OCI-LY3 (cell line): ENCODE data around the gene UCN3.

ENCODE experiments used
- H2AFZ ChIP-seq: fragments of 200-600, 300-600 bp; shearing (Covaris generic); 2 replicates; pipeline ENCODE4 v1.6.0; 2014; ENCODE audit warnings: antibody characterized with exemption, low read depth, low read length
- H3K27ac ChIP-seq: fragments of 200-600, 300-600 bp; sonication (generic); 2 replicates; pipeline ENCODE4 v1.5.1; 2014; ENCODE audit warnings: mild to moderate bottlenecking, low read length, moderate library complexity, mixed read lengths
- H3K27me3 ChIP-seq: fragments of 200-600, 300-600 bp; sonication (generic); 2 replicates; pipeline ENCODE4 v1.6.1; 2014; ENCODE audit warnings: low read depth, low read length, mixed read lengths
- H3K36me3 ChIP-seq: fragments of 200-600, 300-600 bp; sonication (generic); replicated peaks from 2 replicates; pipeline ENCODE3; 2014; ENCODE audit warnings: low read depth, low read length, mixed read lengths
- H3K4me1 ChIP-seq: fragments of 300-600, 200-600 bp; sonication (generic); 2 replicates; pipeline ENCODE4 v1.6.1; 2014; ENCODE audit warnings: low read length, mixed read lengths
- H3K4me2 ChIP-seq: fragments of 200-600, 300-600 bp; sonication (generic); 2 replicates; pipeline ENCODE4 v1.6.1; 2014; ENCODE audit warnings: low read length, mixed read lengths
- H3K4me3 ChIP-seq: fragments of 300-600, 200-600 bp; sonication (generic); 2 replicates; pipeline ENCODE4 v1.5.1; 2014; ENCODE audit warnings: antibody characterized with exemption, mild to moderate bottlenecking, low read length, moderate library complexity
- H3K79me2 ChIP-seq: fragments of 300-600, 200-600 bp; shearing (Covaris generic); 2 replicates; pipeline ENCODE4 v1.6.1; 2014; ENCODE audit warnings: mild to moderate bottlenecking, low read length, mixed read lengths
- H3K9ac ChIP-seq: fragments of 300-600, 200-600 bp; shearing (Covaris generic); 2 replicates; pipeline ENCODE4 v1.6.0; 2014; ENCODE audit warnings: mild to moderate bottlenecking, low read length, moderate library complexity
- H3K9me3 ChIP-seq: fragments of 200-600, 300-600 bp; shearing (Covaris generic); 2 replicates; pipeline ENCODE4 v1.6.1; 2014; ENCODE audit warnings: low read length, mixed read lengths; ENCODE audit not compliant: insufficient read depth
- H4K20me1 ChIP-seq: fragments of 200-600, 300-600 bp; sonication (generic); 2 replicates; pipeline ENCODE4 v1.6.1; 2016; ENCODE audit warnings: low read length, mixed read lengths; ENCODE audit not compliant: insufficient read depth
- CTCF ChIP-seq: fragments of 200-600, 300-600 bp; sonication (generic); IDR thresholded peaks from 2 replicates; pipeline ENCODE4 v1.5.1; 2014; ENCODE audit warnings: antibody characterized with exemption, low read length, low read depth
- EZH2phosphoT487 ChIP-seq: fragments of 200-600 bp; shearing (Covaris generic); IDR thresholded peaks from 2 replicates; pipeline ENCODE4 v1.6.1; 2018; ENCODE audit warnings: antibody characterized with exemption, mixed run types, low read depth

UCN3 gene

DNA sequence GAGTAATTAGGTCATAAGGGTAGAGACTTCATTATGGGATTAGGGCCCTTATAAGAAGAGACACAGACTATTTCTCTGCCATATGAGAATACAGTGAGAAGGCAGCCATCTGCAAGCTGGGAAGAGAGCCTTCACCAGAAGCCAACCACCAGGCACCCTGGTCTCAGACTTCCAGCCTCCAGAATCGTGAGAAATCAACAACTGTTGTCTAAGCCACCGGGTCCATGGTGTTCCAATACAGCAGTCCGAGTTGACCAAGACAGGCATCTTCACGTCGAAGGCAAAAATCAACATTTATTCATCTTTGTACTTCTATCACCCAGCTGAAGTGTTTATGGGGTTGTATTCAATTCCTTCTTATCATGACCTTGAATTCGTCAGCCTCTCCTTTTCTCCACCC is 34.6 kb downstream of the UCN3 start:
- no peak overlapping the region for H3K4me2 ChIP-seq
- no peaks in the 10 kb centered on the region for H3K27me3 ChIP-seq
- no peak overlapping the region for H3K9ac ChIP-seq
- no peaks in the 10 kb centered on the region for H3K79me2 ChIP-seq
- no peaks in the 10 kb centered on the region for H4K20me1 ChIP-seq
- no peak overlapping the region for H2AFZ ChIP-seq
- no peak overlapping the region for H3K4me3 ChIP-seq
- TF ChIP-seq CTCF (no peak), EZH2phosphoT487 (no peak)
- no peak overlapping the region for H3K27ac ChIP-seq
- H3K4me1 ChIP-seq = no peaks in the 10 kb centered on the region
- no peaks in the 10 kb centered on the region for H3K9me3 ChIP-seq
- H3K36me3 ChIP-seq = no peaks in the 10 kb centered on the region

GRCh38 chr10:5400468-5401240 is 35.9 kb downstream of the UCN3 start:
- H3K36me3 ChIP-seq = no peaks in the 10 kb centered on the region
- no peak overlapping the region for H2AFZ ChIP-seq
- H3K4me1 ChIP-seq = no peaks in the 10 kb centered on the region
- no peak overlapping the region for H3K4me3 ChIP-seq
- no peaks in the 10 kb centered on the region for H3K27me3 ChIP-seq
- no peak overlapping the region for H3K4me2 ChIP-seq
- H3K9me3 ChIP-seq = no peaks in the 10 kb centered on the region
- TF ChIP-seq EZH2phosphoT487 (no peak), CTCF (no peak)
- H3K27ac ChIP-seq = no peak overlapping the region
- H4K20me1 ChIP-seq = no peaks in the 10 kb centered on the region
- H3K79me2 ChIP-seq = no peaks in the 10 kb centered on the region
- H3K9ac ChIP-seq = no peak overlapping the region

DNA sequence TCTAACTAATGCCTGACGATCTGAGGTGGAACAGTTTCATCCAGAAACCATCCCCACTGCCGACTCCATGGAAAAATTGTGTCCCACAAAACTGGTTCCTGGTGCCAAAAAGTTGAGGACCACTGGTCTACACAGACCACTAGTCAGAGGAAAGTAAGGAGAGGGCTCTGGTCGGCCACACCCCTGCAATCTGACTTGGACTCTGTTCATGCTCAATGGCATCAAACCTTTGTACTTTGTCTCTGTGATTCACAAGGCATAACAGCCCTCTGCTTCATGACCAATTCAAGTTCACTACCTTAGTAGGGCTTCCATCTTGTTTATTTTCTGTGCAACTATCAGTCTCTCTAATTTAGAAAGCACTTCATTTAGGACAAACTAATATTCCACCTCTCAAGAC is 38.0 kb downstream of the UCN3 start:
- TF ChIP-seq CTCF = no peak
- TF ChIP-seq EZH2phosphoT487 = no peak
- no peaks in the 10 kb centered on the region for H3K9me3 ChIP-seq
- H3K4me3 ChIP-seq = no peak overlapping the region
- H3K4me2 ChIP-seq = no peak overlapping the region
- no peaks in the 10 kb centered on the region for H3K79me2 ChIP-seq
- no peaks in the 10 kb centered on the region for H3K4me1 ChIP-seq
- H3K27me3 ChIP-seq = no peaks in the 10 kb centered on the region
- H2AFZ ChIP-seq = no peak overlapping the region
- no peaks in the 10 kb centered on the region for H3K36me3 ChIP-seq
- no peak overlapping the region for H3K27ac ChIP-seq
- H4K20me1 ChIP-seq = no peaks in the 10 kb centered on the region
- H3K9ac ChIP-seq = no peak overlapping the region

DNA sequence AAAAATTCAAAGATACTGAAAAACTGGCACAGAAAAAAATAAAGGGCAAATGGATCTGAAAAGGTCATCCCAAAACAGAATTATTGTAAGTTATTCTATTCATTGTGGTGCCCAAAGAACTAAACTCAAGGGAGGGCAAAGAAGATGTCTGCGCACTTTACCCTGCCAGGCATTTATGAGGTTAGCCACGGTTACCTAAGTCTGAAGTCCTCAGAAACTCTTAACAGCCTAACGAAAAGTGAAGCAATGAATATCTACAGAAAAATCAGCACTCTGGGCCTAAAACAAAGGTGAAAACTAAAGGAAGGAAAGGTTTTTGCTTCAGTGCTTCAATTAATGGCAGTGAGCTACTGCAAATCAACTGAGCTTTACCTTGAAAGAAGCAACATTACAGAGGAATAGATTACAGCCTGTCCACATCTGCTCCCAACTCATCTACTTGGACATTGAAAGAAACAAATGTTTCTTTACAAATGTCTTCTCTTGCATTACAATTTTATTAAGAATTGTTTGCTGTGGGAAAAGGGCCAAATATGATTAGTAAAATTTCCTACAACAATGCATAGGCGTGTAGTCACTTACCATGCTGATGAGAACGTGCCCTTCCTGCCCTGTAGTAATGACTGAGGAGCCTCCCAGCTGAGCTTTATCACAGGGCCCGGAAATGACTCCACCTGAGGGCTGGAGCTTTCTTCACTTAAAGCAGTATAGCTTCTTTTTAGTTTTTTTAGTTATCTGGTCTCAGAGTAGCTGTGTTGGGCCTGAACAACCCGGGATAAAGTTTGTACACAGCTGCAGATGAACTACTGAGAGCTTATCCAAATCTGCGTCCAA is 39.7 kb downstream of the UCN3 start, which contains the start of gene TUBAL3:
TUBAL3 (minus strand) TSS at position 621 of the 834 bp plus-strand sequence; CDS start at position 585, 36 bp downstream.
- Histone ChIP-seq H3K4me2 (no peak within 1 kb of the TSS), H3K4me1 (no peaks in the 10 kb centered on the region), H3K9me3 (no peaks in the 10 kb centered on the region), H4K20me1 (no peaks in the 10 kb centered on the region), H2AFZ (no peak within 1 kb of the TSS), H3K27me3 (no peaks in the 10 kb centered on the region), H3K36me3 (no peaks in the 10 kb centered on the region), H3K9ac (no peak within 1 kb of the TSS), H3K27ac (no peak within 1 kb of the TSS), H3K4me3 (no peak within 1 kb of the TSS), H3K79me2 (no peaks in the 10 kb centered on the region)
- no peak for TF ChIP-seq EZH2phosphoT487
- TF ChIP-seq CTCF = no peak
